Measurements from ENCODE around the gene RUNX2.

The RUNX2 gene

GRCh38 chr6:45415788-45416518, 87.8 kb downstream of the RUNX2 start:
- DNase-seq = no peak

GRCh38 chr6:45416700-45417099, 88.6 kb downstream of the RUNX2 start:
- no peak for DNase-seq

- DNase-seq = no peak
Measured at GRCh38 chr6:45417436-45417835, 89.3 kb downstream of the RUNX2 start.

- peak; percentile 44 for DNase-seq
Measured at GRCh38 chr6:45419571-45420082, 91.5 kb downstream of the RUNX2 start.

- DNase-seq = no peak
Measured at GRCh38 chr6:45420083-45420908, 92.2 kb downstream of the RUNX2 start.

GRCh38 chr6:45420909-45421708, 93.0 kb downstream of the RUNX2 start:
- no peak for DNase-seq

GRCh38 chr6:45421709-45422502, 93.8 kb downstream of the RUNX2 start:
- DNase-seq = no peak

- DNase-seq = no peak
Measured at GRCh38 chr6:45422503-45423110, 94.5 kb downstream of the RUNX2 start.

- no peak for DNase-seq
Measured at GRCh38 chr6:45423111-45423823, 95.1 kb downstream of the RUNX2 start.

GRCh38 chr6:45423824-45424450, 95.8 kb downstream of the RUNX2 start:
- no peak for DNase-seq

GRCh38 chr6:45424451-45424861, 96.3 kb downstream of the RUNX2 start:
- DNase-seq = no peak

- DNase-seq = no peak
Measured at GRCh38 chr6:45426251-45426650, 98.1 kb downstream of the RUNX2 start.

- no peak for DNase-seq
Measured at GRCh38 chr6:45427726-45428125, 99.6 kb downstream of the RUNX2 start.

- DNase-seq = no peak
Measured at GRCh38 chr6:45428727-45429126, 100.6 kb downstream of the RUNX2 start.

- DNase-seq = no peak
Measured at GRCh38 chr6:45430590-45431202, 102.6 kb downstream of the RUNX2 start.

GRCh38 chr6:45431317-45432065, 103.4 kb downstream of the RUNX2 start:
- no peak for DNase-seq

- no peak for DNase-seq
Measured at GRCh38 chr6:45432977-45433376, 104.8 kb downstream of the RUNX2 start.

GRCh38 chr6:45433533-45434380, 105.6 kb downstream of the RUNX2 start:
- DNase-seq = no peak

GRCh38 chr6:45434381-45434700, 106.2 kb downstream of the RUNX2 start:
- no peak for DNase-seq
